H1 (cell line): ENCODE measurements around the gene SLC26A1. TPM values are rescaled to one million over a fixed set of nuclear protein-coding genes. Genes with fewer than 3 reads are reported as not detected.
A peak's percentile ranks its signal among the peaks of the same experiment; 100 is the strongest.

ENCODE experiments used
- CTCF ChIA-PET: fragments of 300-600 bp; sonication (Branson Sonifier 250); formaldehyde crosslinking; loops from one replicate; lab custom pipeline; 2021; ENCODE audit not compliant: partially characterized antibody; lab: Charles Lee
- POLR2A ChIA-PET: fragments of 300-600 bp; sonication (Branson Sonifier 250); formaldehyde crosslinking; loops from one replicate; lab custom pipeline; 2021; ENCODE audit warnings: inconsistent platforms; ENCODE audit not compliant: partially characterized antibody; lab: Charles Lee
- DNase-seq, 2 experiments: peaks; one replicate each; pipeline versions ENCODE4 v3.0.0 to v3.0.0-alpha.2; 2010 to 2022; ENCODE audit warnings: low spot score in 2 of 2, low read depth in 1 of 2, mixed read lengths in 1 of 2
- FAIRE-seq: peaks from 2 replicates; lab custom pipeline; 2011; peaks lifted over from hg19 to GRCh38; lab: Jason Lieb, UNC
- H2AFZ ChIP-seq: 2 replicates; pipeline ENCODE4 v1.8.1; 2012; ENCODE audit warnings: low read length, inconsistent platforms
- H2AK5ac ChIP-seq: 2 replicates; pipeline ENCODE4 v1.6.1; 2013; ENCODE audit warnings: low read depth, low read length
- H2BK120ac ChIP-seq: replicated peaks from 2 replicates; pipeline ENCODE3; 2013; ENCODE audit warnings: low read depth, low read length, inconsistent platforms
- H2BK12ac ChIP-seq: 2 replicates; pipeline ENCODE4 v1.6.1; 2013; ENCODE audit warnings: low read depth, low read length
- H2BK15ac ChIP-seq: 2 replicates; pipeline ENCODE4 v1.6.1; 2013; ENCODE audit warnings: low read length
- H2BK20ac ChIP-seq: 2 replicates; pipeline ENCODE4 v1.6.1; 2013; ENCODE audit warnings: low read length
- H2BK5ac ChIP-seq: 2 replicates; pipeline ENCODE4 v1.6.1; 2013; ENCODE audit warnings: low read depth, low read length
- H3K14ac ChIP-seq: 2 replicates; pipeline ENCODE4 v1.6.1; 2013; ENCODE audit warnings: inconsistent platforms; ENCODE audit not compliant: insufficient read length
- H3K18ac ChIP-seq: 2 replicates; pipeline ENCODE4 v1.6.1; 2013; ENCODE audit warnings: low read length; ENCODE audit errors: extremely low read depth
- H3K23ac ChIP-seq: 2 replicates; pipeline ENCODE4 v1.6.1; 2013; ENCODE audit warnings: inconsistent platforms; ENCODE audit not compliant: insufficient read length
- H3K23me2 ChIP-seq: 2 replicates; pipeline ENCODE4 v1.6.1; 2013; ENCODE audit warnings: low read depth, low read length
- H3K27ac ChIP-seq: 2 replicates; pipeline ENCODE4 v1.6.1; 2011; ENCODE audit warnings: low read depth, low read length, inconsistent platforms
- H3K27me3 ChIP-seq, 4 experiments: replicated peaks in 1 of 4; 1 replicate in 1 of 4; 2 replicates in 3 of 4; pipeline versions ENCODE4 v1.6.1 to v1.8.1; 2011 to 2013; ENCODE audit warnings: low read length in 3 of 4, mild to moderate bottlenecking in 3 of 4, inconsistent platforms in 2 of 4, mixed read lengths in 2 of 4, moderate library complexity in 1 of 4; ENCODE audit not compliant: control insufficient read depth in 3 of 4, insufficient read depth in 3 of 4; ENCODE audit errors: extremely low read depth in 1 of 4
- H3K36me3 ChIP-seq, 4 experiments: 2 replicates each; pipeline versions ENCODE4 v1.6.1 to v1.8.1; 2011 to 2013; ENCODE audit warnings: mild to moderate bottlenecking in 4 of 4, low read length in 3 of 4, moderate library complexity in 2 of 4, control low read depth in 1 of 4, inconsistent platforms in 1 of 4; ENCODE audit not compliant: insufficient read depth in 4 of 4, control insufficient read depth in 2 of 4
- H3K4ac ChIP-seq: replicated peaks from 2 replicates; pipeline ENCODE3; 2013; ENCODE audit warnings: low read length, low read depth, mixed read lengths, inconsistent platforms; ENCODE audit not compliant: insufficient read length
- H3K4me1 ChIP-seq, 4 experiments: replicated peaks in 1 of 4; 1 replicate in 1 of 4; 2 replicates in 3 of 4; pipeline versions ENCODE4 v1.6.1 to v1.8.1; 2011 to 2013; ENCODE audit warnings: low read length in 3 of 4, inconsistent platforms in 2 of 4, mixed read lengths in 1 of 4; ENCODE audit not compliant: insufficient read depth in 4 of 4, control insufficient read depth in 3 of 4
- H3K4me2 ChIP-seq, 2 experiments: 2 replicates each; pipeline versions ENCODE4 v1.6.1 to v1.8.1; 2011 to 2013; ENCODE audit warnings: low read depth in 2 of 2, low read length in 2 of 2, control low read depth in 1 of 2, inconsistent platforms in 1 of 2, mild to moderate bottlenecking in 1 of 2; ENCODE audit not compliant: insufficient read depth in 1 of 2
- H3K4me3 ChIP-seq, 4 experiments: fragments of 200-600, 300-600 bp in 1 of 4; sonication (generic), shearing (Covaris generic), sonication (Bioruptor Twin) in 1 of 4; 2 replicates each; pipeline versions ENCODE4 v1.5.1 to v1.8.1; 2011 to 2016; ENCODE audit warnings: low read length in 4 of 4, low read depth in 3 of 4, control low read depth in 2 of 4, inconsistent platforms in 2 of 4, mild to moderate bottlenecking in 2 of 4, mixed read lengths in 1 of 4, moderate library complexity in 1 of 4; ENCODE audit not compliant: insufficient read depth in 2 of 4; ENCODE audit errors: extremely low read depth in 1 of 4
- H3K56ac ChIP-seq: replicated peaks from 2 replicates; pipeline ENCODE3; 2013; ENCODE audit warnings: low read depth, mild to moderate bottlenecking, mixed read lengths, low read length, inconsistent platforms; ENCODE audit not compliant: insufficient read length
- H3K79me1 ChIP-seq: 2 replicates; pipeline ENCODE4 v1.6.1; 2013; ENCODE audit warnings: low read depth, low read length, control low read depth
- H3K79me2 ChIP-seq, 2 experiments: 2 replicates each; pipeline versions ENCODE4 v1.6.1 to v1.8.1; 2012 to 2013; ENCODE audit warnings: low read length in 2 of 2, mild to moderate bottlenecking in 2 of 2, inconsistent platforms in 1 of 2; ENCODE audit not compliant: insufficient read depth in 2 of 2, control insufficient read depth in 1 of 2
- H3K9ac ChIP-seq, 4 experiments: replicated peaks in 1 of 4; 1 replicate in 1 of 4; 2 replicates in 3 of 4; pipeline versions ENCODE4 v1.6.1 to v1.8.1; 2011 to 2013; ENCODE audit warnings: low read depth in 3 of 4, low read length in 3 of 4, control low read depth in 2 of 4, mild to moderate bottlenecking in 2 of 4, moderate library complexity in 2 of 4, inconsistent platforms in 1 of 4; ENCODE audit errors: extremely low read depth in 1 of 4
- H3K9me3 ChIP-seq, 2 experiments: 2 replicates each; pipeline versions ENCODE4 v1.6.1 to v1.8.1; 2012 to 2013; ENCODE audit warnings: mild to moderate bottlenecking in 2 of 2, moderate library complexity in 2 of 2, control low read depth in 1 of 2, inconsistent platforms in 1 of 2, low read depth in 1 of 2, low read length in 1 of 2, mixed read lengths in 1 of 2; ENCODE audit not compliant: insufficient read depth in 2 of 2
- H4K20me1 ChIP-seq, 2 experiments: replicated peaks in 1 of 2; 2 replicates each; pipeline versions ENCODE3 to v1.8.1; 2011 to 2013; ENCODE audit warnings: inconsistent platforms in 2 of 2, low read length in 2 of 2, mild to moderate bottlenecking in 1 of 2; ENCODE audit not compliant: insufficient read depth in 2 of 2, control insufficient read depth in 1 of 2
- H4K5ac ChIP-seq: 2 replicates; pipeline ENCODE4 v1.6.1; 2013; ENCODE audit warnings: low read length, low read depth, mixed read lengths, inconsistent platforms; ENCODE audit not compliant: insufficient read length
- H4K8ac ChIP-seq: 2 replicates; pipeline ENCODE4 v1.8.0; 2013; ENCODE audit warnings: mild to moderate bottlenecking, moderate library complexity, low read length, inconsistent platforms; ENCODE audit not compliant: insufficient read depth; ENCODE audit errors: extremely low read depth
- H4K91ac ChIP-seq: replicated peaks from 2 replicates; pipeline ENCODE3; 2013; ENCODE audit warnings: low read length, mixed read lengths, inconsistent platforms; ENCODE audit not compliant: insufficient read length
- E2F6 ChIP-seq: IDR thresholded peaks from 2 replicates; pipeline ENCODE4 v1.6.1; 2012; ENCODE audit warnings: inconsistent platforms
- MAX ChIP-seq: IDR thresholded peaks from 2 replicates; pipeline ENCODE4 v1.6.1; 2012; ENCODE audit warnings: inconsistent platforms
- POLR2AphosphoS5 ChIP-seq: IDR thresholded peaks from 2 replicates; pipeline ENCODE4 v1.6.1; 2011; ENCODE audit warnings: low read depth, low read length
- SUZ12 ChIP-seq: fragments of 200-600 bp; sonication (generic); IDR thresholded peaks from 2 replicates; pipeline ENCODE4 v1.6.1; 2012; ENCODE audit warnings: mild to moderate bottlenecking, inconsistent platforms, low read length, moderate library complexity, mixed read lengths
- TEAD4 ChIP-seq: IDR thresholded peaks from 2 replicates; pipeline ENCODE4 v1.6.1; 2012; ENCODE audit warnings: low read depth, low read length, inconsistent platforms, mixed read lengths
- WGBS, 2 experiments: shearing (Covaris generic) in 1 of 2; methylation state at CpG; one replicate each; pipeline versions ENCODE4 v1.1.6 to v1.1.7; 2013 to 2015; ENCODE audit warnings: low lambda C conversion rate in 2 of 2, mixed read lengths in 2 of 2, inconsistent platforms in 1 of 2, low coverage in 1 of 2, missing lambda C conversion rate in 1 of 2; ENCODE audit not compliant: insufficient replicate concordance in 2 of 2, insufficient coverage in 1 of 2, insufficient read length in 1 of 2; ENCODE audit errors: extremely low coverage in 1 of 2, missing lambda C conversion rate in 1 of 2; 5-methylcytosine and 5-hydroxymethylcytosine counted together
- polyA plus RNA-seq, 7 experiments: library from polyadenylated mRNA; depleted of rRNA in 3 of 7; stranded (reverse) in 5 of 7; unstranded in 2 of 7; fragments of >200 nt in 5 of 7; fragments of 200-250 nt in 2 of 7; gene quantifications; 1 replicate in 5 of 7; 2 replicates in 1 of 7; 4 replicates in 1 of 7; pipeline versions ENCODE4 v1.2.1 to v1.2.3, GENCODE V29; 2011 to 2013; ENCODE audit warnings: missing spikeins in 2 of 7, mixed read lengths in 2 of 7
- total RNA-seq: library from RNA; stranded (reverse); fragmentation: NEBNext Ultra II Directional; extraction: Animal tissue kit (Norgen Biotek cat#: 25700); gene quantifications from 2 replicates; pipeline ENCODE4 v1.2.1, GENCODE V29; 2021

SLC26A1 gene
- total and polyA plus RNA-seq, 2 of the 8 experiments (the other 6 are each of a cell fraction or from before 2014, with no cell fraction given): 0.11 TPM; not detected in 1

- peaks cover 0 to 8% (median under 1%) of the 10 kb centered on the region in 4 experiments; a peak in 1 of 7 replicates for H3K4me1 ChIP-seq
- no peak for TF ChIP-seq SUZ12
- TF ChIP-seq MAX: no peak
- TF ChIP-seq TEAD4: no peak
- no peak for TF ChIP-seq POLR2AphosphoS5
- no peak for TF ChIP-seq E2F6
- no peaks in the 10 kb centered on the region for H4K20me1 ChIP-seq
- no peak overlapping the region for H3K4ac ChIP-seq
- no peak overlapping the region for H3K56ac ChIP-seq
- ChIA-PET POLR2A (interaction anchor here (1.0 to 2.3 kb wide), 6 partner anchors 10 to 79 kb away, joined by 3 to 7 read pairs (median 3); no protein-coding TSS in a partner anchor), CTCF (interaction anchor here (0.8 kb wide), 2 partner anchors 11 to 17 kb away, joined by 3 to 4 read pairs; no protein-coding TSS in a partner anchor)
- 91% methylated on average over 26 of the region's 35 CpGs; no CpG with 5 or more reads in 1 of the 2 experiments for WGBS, 2 experiments
- no peak overlapping the region for H2BK12ac ChIP-seq
- H2BK15ac ChIP-seq: 0 out of 2 replicates have a peak overlapping the region, but pooled peaks have one; percentile 29
- H3K36me3 ChIP-seq: no peaks in the 10 kb centered on the region
- H2BK20ac ChIP-seq: no peak overlapping the region
- H3K27me3 ChIP-seq: no peaks in the 10 kb centered on the region
- no peak overlapping the region for H3K14ac ChIP-seq
- H2AFZ ChIP-seq: no peak overlapping the region
- no peaks in the 10 kb centered on the region for H3K79me1 ChIP-seq
- no peak overlapping the region for H2AK5ac ChIP-seq
- no peak overlapping the region for H4K91ac ChIP-seq
- H4K8ac ChIP-seq: peak overlapping the region; percentile 71
- H3K23me2 ChIP-seq: no peaks in the 10 kb centered on the region
- no peaks in the 10 kb centered on the region for H3K79me2 ChIP-seq
- DNase-seq (no peak), FAIRE-seq (no peak)
- no peak overlapping the region for H2BK120ac ChIP-seq
- H3K9ac ChIP-seq: no peak overlapping the region
- no peak overlapping the region for H2BK5ac ChIP-seq
- H3K9me3 ChIP-seq: no peaks in the 10 kb centered on the region
- H3K27ac ChIP-seq: no peak overlapping the region
- no peak overlapping the region for H4K5ac ChIP-seq
- no peak overlapping the region for H3K23ac ChIP-seq
- H3K4me3 ChIP-seq: no peak overlapping the region
- H3K4me2 ChIP-seq: no peak overlapping the region
- no peak overlapping the region for H3K18ac ChIP-seq
Observed at GRCh38 chr4:1033840-1034551, 40.8 kb upstream of the SLC26A1 start.
